IgD-negative memory B cell (primary cell): ENCODE results near the gene SP2. TPM values are rescaled to one million over a fixed set of nuclear protein-coding genes. Genes with fewer than 3 reads are reported as not detected.

Source experiments
- H3K27ac Mint-ChIP-seq, 3 donors: one replicate each; pipeline ENCODE4 v1.8.0; 2020 to 2022; ENCODE audit warnings: mild to moderate bottlenecking in 3 of 3, mixed read lengths in 3 of 3, moderate library complexity in 1 of 3
- H3K27me3 Mint-ChIP-seq: one replicate; pipeline ENCODE4 v1.8.0; 2021; ENCODE audit warnings: mixed read lengths
- H3K36me3 Mint-ChIP-seq: one replicate; pipeline ENCODE4 v1.8.0; 2020; ENCODE audit warnings: mild to moderate bottlenecking, mixed read lengths
- H3K4me1 Mint-ChIP-seq, 3 donors: one replicate each; pipeline ENCODE4 v1.8.0; 2020 to 2022; ENCODE audit warnings: mixed read lengths in 3 of 3, mild to moderate bottlenecking in 1 of 3
- H3K4me3 Mint-ChIP-seq, 4 donors: one replicate each; pipeline ENCODE4 v1.8.0; 2020 to 2022; ENCODE audit warnings: mild to moderate bottlenecking in 4 of 4, mixed read lengths in 4 of 4, moderate library complexity in 3 of 4
- H3K9me3 Mint-ChIP-seq, 3 donors: one replicate each; pipeline ENCODE4 v1.8.0; 2020 to 2021; ENCODE audit warnings: mixed read lengths in 3 of 3, mild to moderate bottlenecking in 1 of 3
- polyA plus RNA-seq: library from polyadenylated mRNA; unstranded; fragments of 300-500 nt; fragmentation: Illumina TruSeq; gene quantifications from one replicate; pipeline ENCODE4 v1.2.3, GENCODE V29; 2021

The SP2 gene
- polyA plus RNA-seq, 1 donor from 2014 or later, result 13.7 TPM

GRCh38 chr17:47894498-47895346 lies 1.3 kb upstream of the SP2 start:
- Mint-ChIP-seq H3K36me3 (peaks cover 6% of the 10 kb centered on the region), H3K4me1 (peaks cover 20 to 39% (median 34%) of the 10 kb centered on the region in 3 donors), H3K4me3 (peak overlapping the region; percentile 80 to 98 (median 96)), H3K27ac (peak overlapping the region; percentile 91 to 99 (median 97)), H3K27me3 (no peaks in the 10 kb centered on the region), H3K9me3 (no peaks in the 10 kb centered on the region)

GRCh38 chr17:47895347-47895855 lies 635 bp upstream of the SP2 start:
- Mint-ChIP-seq H3K4me1 (peaks cover 15 to 43% (median 32%) of the 10 kb centered on the region in 3 donors), H3K27me3 (no peaks in the 10 kb centered on the region), H3K27ac (peak overlapping the region; percentile 91 to 99 (median 97)), H3K36me3 (peaks cover 6% of the 10 kb centered on the region), H3K9me3 (no peaks in the 10 kb centered on the region), H3K4me3 (peak overlapping the region; percentile 80 to 98 (median 96))

GRCh38 chr17:47896672-47897490 lies 845 bp downstream of the SP2 start:
- H3K4me1 Mint-ChIP-seq, result peaks cover 13 to 37% (median 30%) of the 10 kb centered on the region in 3 donors
- peak overlapping the region; percentile 94 to 97 (median 94) for H3K27ac Mint-ChIP-seq
- no peaks in the 10 kb centered on the region for H3K27me3 Mint-ChIP-seq
- peak overlapping the region; percentile 96 to 98 (median 97) for H3K4me3 Mint-ChIP-seq
- peaks cover 6% of the 10 kb centered on the region for H3K36me3 Mint-ChIP-seq
- H3K9me3 Mint-ChIP-seq, result no peaks in the 10 kb centered on the region

- Mint-ChIP-seq H3K4me3 (peak overlapping the region in 3 of 4 donors; percentile 3 to 97 (median 96)), H3K9me3 (no peaks in the 10 kb centered on the region), H3K36me3 (peaks cover 9% of the 10 kb centered on the region), H3K27me3 (no peaks in the 10 kb centered on the region), H3K27ac (peak overlapping the region in 2 of 3 donors; percentile 7 to 94), H3K4me1 (peaks cover 16 to 42% (median 32%) of the 10 kb centered on the region in 3 donors)
Observed at GRCh38 chr17:47897561-47897960, 1.5 kb downstream of the SP2 start.

GRCh38 chr17:47898241-47898640 lies 2.2 kb downstream of the SP2 start:
- H3K27ac Mint-ChIP-seq, result peak overlapping the region in 2 of 3 donors; percentile 9 to 94

GRCh38 chr17:47899643-47900042 lies 3.6 kb downstream of the SP2 start:
- Mint-ChIP-seq H3K9me3 (no peaks in the 10 kb centered on the region), H3K36me3 (peaks cover 4% of the 10 kb centered on the region), H3K27ac (peak overlapping the region in 1 of 3 donors; percentile 30), H3K27me3 (no peaks in the 10 kb centered on the region), H3K4me1 (peaks cover 19 to 32% (median 22%) of the 10 kb centered on the region in 3 donors), H3K4me3 (peak overlapping the region in 2 of 4 donors; percentile 4 to 24)

More at GRCh38 chr17:47898241-47898640, 2.2 kb downstream of the SP2 start:
- Mint-ChIP-seq H3K27me3 (no peaks in the 10 kb centered on the region), H3K4me1 (peaks cover 16 to 42% (median 32%) of the 10 kb centered on the region in 3 donors), H3K9me3 (no peaks in the 10 kb centered on the region), H3K36me3 (peaks cover 9% of the 10 kb centered on the region), H3K4me3 (peak overlapping the region in 1 of 4 donors; percentile 96)

GRCh38 chr17:47901423-47901822 lies 5.4 kb downstream of the SP2 start:
- peaks cover 3% of the 10 kb centered on the region for H3K36me3 Mint-ChIP-seq
- peak overlapping the region in 1 of 3 donors; percentile 43 for H3K27ac Mint-ChIP-seq
- no peaks in the 10 kb centered on the region for H3K27me3 Mint-ChIP-seq
- peak overlapping the region in 1 of 4 donors; percentile 38 for H3K4me3 Mint-ChIP-seq
- H3K4me1 Mint-ChIP-seq, result peaks cover 17 to 29% (median 27%) of the 10 kb centered on the region in 3 donors
- no peaks in the 10 kb centered on the region for H3K9me3 Mint-ChIP-seq

GRCh38 chr17:47902039-47902744 lies 6.2 kb downstream of the SP2 start:
- Mint-ChIP-seq H3K4me1 (peaks cover 14 to 29% (median 26%) of the 10 kb centered on the region in 3 donors), H3K4me3 (peak overlapping the region in 1 of 4 donors; percentile 38), H3K27me3 (no peaks in the 10 kb centered on the region), H3K36me3 (peaks cover 3% of the 10 kb centered on the region), H3K27ac (peak overlapping the region in 1 of 3 donors; percentile 6), H3K9me3 (no peaks in the 10 kb centered on the region)

GRCh38 chr17:47905221-47905733 lies 9.2 kb downstream of the SP2 start:
- peaks cover 10 to 34% (median 18%) of the 10 kb centered on the region in 3 donors for H3K4me1 Mint-ChIP-seq
- peaks cover 3% of the 10 kb centered on the region for H3K36me3 Mint-ChIP-seq
- no peak overlapping the region for H3K27ac Mint-ChIP-seq
- no peak overlapping the region for H3K4me3 Mint-ChIP-seq
- no peaks in the 10 kb centered on the region for H3K27me3 Mint-ChIP-seq
- H3K9me3 Mint-ChIP-seq, result no peaks in the 10 kb centered on the region

GRCh38 chr17:47906443-47906842 lies 10.4 kb downstream of the SP2 start:
- Mint-ChIP-seq H3K9me3 (no peaks in the 10 kb centered on the region), H3K27ac (peak overlapping the region in 1 of 3 donors; percentile 75), H3K27me3 (no peaks in the 10 kb centered on the region), H3K4me3 (peak overlapping the region in 1 of 4 donors; percentile 16), H3K36me3 (peaks cover 3% of the 10 kb centered on the region), H3K4me1 (peaks cover 10 to 34% (median 18%) of the 10 kb centered on the region in 3 donors)

GRCh38 chr17:47907932-47908562 lies 12.0 kb downstream of the SP2 start:
- no peaks in the 10 kb centered on the region for H3K36me3 Mint-ChIP-seq
- H3K4me1 Mint-ChIP-seq, result peaks cover 7 to 32% (median 16%) of the 10 kb centered on the region in 3 donors
- no peaks in the 10 kb centered on the region for H3K9me3 Mint-ChIP-seq
- no peak overlapping the region for H3K4me3 Mint-ChIP-seq
- H3K27ac Mint-ChIP-seq, result peak overlapping the region in 1 of 3 donors; percentile 41
- peaks cover 1% of the 10 kb centered on the region for H3K27me3 Mint-ChIP-seq

GRCh38 chr17:47913050-47913449 lies 17.0 kb downstream of the SP2 start:
- peaks cover 1% of the 10 kb centered on the region for H3K27me3 Mint-ChIP-seq
- peaks cover 1% of the 10 kb centered on the region for H3K36me3 Mint-ChIP-seq
- H3K9me3 Mint-ChIP-seq, result no peaks in the 10 kb centered on the region
- no peak overlapping the region for H3K27ac Mint-ChIP-seq
- H3K4me1 Mint-ChIP-seq, result peaks cover 4 to 15% (median 8%) of the 10 kb centered on the region in 3 donors
- H3K4me3 Mint-ChIP-seq, result no peak overlapping the region

GRCh38 chr17:47914306-47914948 lies 18.4 kb downstream of the SP2 start:
- H3K27me3 Mint-ChIP-seq, result peaks cover 1% of the 10 kb centered on the region
- H3K9me3 Mint-ChIP-seq, result no peaks in the 10 kb centered on the region
- peak overlapping the region in 1 of 3 donors; percentile 41 for H3K27ac Mint-ChIP-seq
- H3K4me3 Mint-ChIP-seq, result no peak overlapping the region
- H3K36me3 Mint-ChIP-seq, result peaks cover 1% of the 10 kb centered on the region
- H3K4me1 Mint-ChIP-seq, result peaks cover 2 to 9% (median 3%) of the 10 kb centered on the region in 3 donors
